ENCODE measurements around the gene SYTL3. TPM values are rescaled to one million over a fixed set of nuclear protein-coding genes. Genes with fewer than 3 reads are reported as not detected.

The SYTL3 gene
- total and polyA plus RNA-seq, 10 of the 15 experiments (the other 5 are each of a cell fraction or from before 2014, with no cell fraction given) = 3.3 to 12.1 (median 6.9) TPM

GRCh38 chr6:158644231-158645063 is 5.4 kb upstream of the SYTL3 start, which contains the start of gene DYNLT1 (continued):
- peak; percentile 64 for TF ChIP-seq MAX (IDR thresholded peaks at IDR 0.05; ENCODE audit: low read depth, low read length)
- TF ChIP-seq EED (IDR thresholded peaks at IDR 0.05; ENCODE audit: low read depth) = no peak
- no peak for TF ChIP-seq IRF5 (IDR thresholded peaks at IDR 0.05; ENCODE audit: borderline replicate concordance)
- peak; percentile 73; the same call in 1 of the 2 replicates for TF ChIP-seq POLR2AphosphoS2 (IDR thresholded peaks at IDR 0.05; ENCODE audit: low read depth, low read length)
- no peak for TF ChIP-seq CHD2 (IDR thresholded peaks at IDR 0.05; ENCODE audit: borderline replicate concordance, low read depth, low read length)
- TF ChIP-seq CBX3 (IDR thresholded peaks at IDR 0.05; ENCODE audit: borderline replicate concordance, low read depth) = no peak
- no peak for TF ChIP-seq CUX1 (IDR thresholded peaks at IDR 0.05; ENCODE audit: insufficient replicate concordance, low read depth, low read length)
- TF ChIP-seq RAD21 (IDR thresholded peaks at IDR 0.05; ENCODE audit: insufficient read depth, low read depth, low read length) = no peak
- peak; percentile 28; the same call in 1 of the 2 replicates for TF ChIP-seq SMARCA5 (IDR thresholded peaks at IDR 0.05)
- no peak for TF ChIP-seq GABPA (IDR thresholded peaks at IDR 0.05; ENCODE audit: low read depth)
- TF ChIP-seq POLR2AphosphoS5 (IDR thresholded peaks at IDR 0.05; ENCODE audit: low read length) = peak; percentile 92
- no peak for TF ChIP-seq SPI1 (IDR thresholded peaks at IDR 0.05; ENCODE audit: borderline replicate concordance, insufficient read depth, low read depth, low read length)
- no peak for TF ChIP-seq KDM1A (IDR thresholded peaks at IDR 0.05; ENCODE audit: borderline replicate concordance)
- TF ChIP-seq PAX8 (IDR thresholded peaks at IDR 0.05) = no peak
- TF ChIP-seq TBL1XR1 (IDR thresholded peaks at IDR 0.05; ENCODE audit: low read depth, low read length) = no peak
- no peak for TF ChIP-seq MYB (IDR thresholded peaks at IDR 0.05; ENCODE audit: borderline replicate concordance, low read depth, low read length)
- peak; percentile 97 for TF ChIP-seq POLR2A (IDR thresholded peaks at IDR 0.05; ENCODE audit: low read depth, low read length)
- no peak for TF ChIP-seq ZBTB33 (IDR thresholded peaks at IDR 0.05)
- no peak for TF ChIP-seq ZZZ3 (IDR thresholded peaks at IDR 0.05; ENCODE audit: control insufficient read depth, insufficient read length, low read depth)
- TF ChIP-seq MXI1 (IDR thresholded peaks at IDR 0.05; ENCODE audit: low read depth, low read length) = peak; percentile 79; the same call in 1 of the 2 replicates
- TF ChIP-seq CHD4 (IDR thresholded peaks at IDR 0.05) = no peak
- TF ChIP-seq PAX5 (IDR thresholded peaks at IDR 0.05; ENCODE audit: borderline replicate concordance, low read depth, low read length) = no peak

All from GM12878 (cell line).